HepG2 (cell line): Measurements from ENCODE around the gene CRIP1. TPM values are rescaled to one million over a fixed set of nuclear protein-coding genes. Genes with fewer than 3 reads are reported as not detected.

Experiments
- BCL6 ChIP-seq: IDR thresholded peaks from 2 replicates; pipeline ENCODE4 v1.6.1; 2016; ENCODE audit warnings: missing genetic modification reagents, missing compliant biosample characterization
- BRCA1 ChIP-seq: sonication (generic); formaldehyde crosslinking; IDR thresholded peaks from 2 replicates; pipeline ENCODE4 v1.4.0; 2020; ENCODE audit warnings: missing genetic modification reagents
- CBFB ChIP-seq: sonication (generic); formaldehyde crosslinking; IDR thresholded peaks from 2 replicates; pipeline ENCODE4 v1.4.0; 2020; ENCODE audit warnings: missing genetic modification reagents
- ETS1 ChIP-seq: sonication (generic); formaldehyde crosslinking; IDR thresholded peaks from 2 replicates; pipeline ENCODE4 v1.4.0; 2020; ENCODE audit warnings: missing genetic modification reagents
- FOXO4 ChIP-seq: sonication (generic); formaldehyde crosslinking; conservative IDR thresholded peaks from 2 replicates; pipeline ENCODE4 v1.8.1; 2023; ENCODE audit warnings: missing genetic modification reagents
- NFAT5 ChIP-seq: sonication (generic); formaldehyde crosslinking; IDR thresholded peaks from 2 replicates; pipeline ENCODE4 v1.4.0; 2020; ENCODE audit warnings: missing genetic modification reagents
- PLSCR1 ChIP-seq: sonication (generic); formaldehyde crosslinking; IDR thresholded peaks from 2 replicates; pipeline ENCODE4 v1.5.0; 2020; ENCODE audit warnings: missing genetic modification reagents, mild to moderate bottlenecking, borderline replicate concordance
- REST ChIP-seq, 2 experiments: IDR thresholded peaks; 2 replicates each; pipeline ENCODE4 v1.6.1; 2011 to 2012; ENCODE audit warnings: low read length in 2 of 2, borderline replicate concordance in 1 of 2, low read depth in 1 of 2, mild to moderate bottlenecking in 1 of 2, moderate library complexity in 1 of 2
- SETDB1 ChIP-seq: sonication (generic); formaldehyde crosslinking; IDR thresholded peaks from 2 replicates; pipeline ENCODE4 v1.5.1; 2020; ENCODE audit warnings: missing genetic modification reagents, mild to moderate bottlenecking, borderline replicate concordance
- YY1 ChIP-seq: IDR thresholded peaks from 2 replicates; pipeline ENCODE4 v1.6.1; 2011; ENCODE audit warnings: low read length, low read depth, moderate library complexity, mild to moderate bottlenecking; ENCODE audit not compliant: insufficient read depth, insufficient replicate concordance
- ZBTB42 ChIP-seq: sonication (generic); formaldehyde crosslinking; IDR thresholded peaks from 2 replicates; pipeline ENCODE4 v1.5.0; 2020; ENCODE audit warnings: mild to moderate bottlenecking, missing genetic modification reagents
- ZNF253 ChIP-seq: sonication (generic); formaldehyde crosslinking; IDR thresholded peaks from 2 replicates; pipeline ENCODE4 v1.8.0; 2022; ENCODE audit warnings: mild to moderate bottlenecking, missing genetic modification reagents, borderline replicate concordance
- ZNF746 ChIP-seq: sonication (generic); formaldehyde crosslinking; IDR thresholded peaks from 2 replicates; pipeline ENCODE4 v1.8.0; 2022; ENCODE audit warnings: mild to moderate bottlenecking, missing genetic modification reagents
- ZNF777 ChIP-seq: sonication (generic); formaldehyde crosslinking; IDR thresholded peaks from 2 replicates; pipeline ENCODE4 v1.4.0; 2020; ENCODE audit warnings: missing genetic modification reagents
- ZSCAN29 ChIP-seq: sonication (generic); formaldehyde crosslinking; conservative IDR thresholded peaks from 2 replicates; pipeline ENCODE4 v1.4.0; 2020; ENCODE audit warnings: mild to moderate bottlenecking, missing genetic modification reagents
- ZSCAN31 ChIP-seq: sonication (generic); formaldehyde crosslinking; IDR thresholded peaks from 2 replicates; pipeline ENCODE4 v1.5.0; 2020; ENCODE audit warnings: low read depth, mild to moderate bottlenecking, missing genetic modification reagents
- polyA plus RNA-seq, 8 experiments: library from polyadenylated mRNA; depleted of rRNA in 3 of 8; stranded (reverse) in 7 of 8; unstranded in 1 of 8; fragments of >200 nt; fragmentation: Illumina TruSeq in 4 of 8; extraction: Trizol in 4 of 8; gene quantifications; 2 replicates each; pipeline versions ENCODE4 v1.2.1 to v1.2.3, GENCODE V29; 2011 to 2016; ENCODE audit warnings: low read depth in 4 of 8, missing spikeins in 1 of 8, mixed read lengths in 1 of 8; ENCODE audit not compliant: insufficient read depth in 1 of 8
- total RNA-seq, 5 experiments: library from RNA; depleted of rRNA; stranded (reverse); fragments of >200 nt; fragmentation: Illumina TruSeq; extraction: Trizol; gene quantifications; 2 replicates each; pipeline ENCODE4 v1.2.3, GENCODE V29; 2016; ENCODE audit warnings: low read depth in 1 of 5

The CRIP1 gene
- total and polyA plus RNA-seq, 2 of the 13 experiments (the other 11 are each of a cell fraction or from before 2014, with no cell fraction given): 53.9 to 59.5 TPM

- TF ChIP-seq ZNF253 (CRISPR knock-in tag): no peak
- TF ChIP-seq ZBTB42 (CRISPR knock-in tag): no peak
- no peak; the same call in 1 of the 2 replicates for TF ChIP-seq ZNF746 (CRISPR knock-in tag)
- TF ChIP-seq SETDB1 (CRISPR knock-in tag): no peak
- TF ChIP-seq BRCA1 (CRISPR knock-in tag): 0 out of 2 replicates have a peak, but pooled peaks have one; percentile 14
- peak; percentile 79 for TF ChIP-seq YY1
- peak; percentile 56 for TF ChIP-seq CBFB (CRISPR knock-in tag)
- no peak for TF ChIP-seq PLSCR1 (CRISPR knock-in tag)
- no peak for TF ChIP-seq ETS1 (CRISPR knock-in tag)
- no peak for TF ChIP-seq ZNF777 (CRISPR knock-in tag)
- no peak for TF ChIP-seq FOXO4 (CRISPR knock-in tag)
- TF ChIP-seq ZSCAN29 (CRISPR knock-in tag): peak; percentile 99
- 0 out of 2 replicates have a peak, but pooled peaks have one; percentile 15 for TF ChIP-seq BCL6 (CRISPR knock-in tag)
- TF ChIP-seq NFAT5: no peak
- TF ChIP-seq ZSCAN31 (CRISPR knock-in tag): peak; percentile 82
- TF ChIP-seq REST (IDR thresholded peaks at IDR 0.05; ENCODE audit: borderline replicate concordance in 1 of 2, low read depth in 1 of 2, low read length in 2 of 2): no peak
Observed at GRCh38 chr14:105490572-105491365, 4.1 kb downstream of the CRIP1 start, which contains the start of gene TEDC1 (continued).
